ENCODE data around the gene DENND4A. TPM values are rescaled to one million over a fixed set of nuclear protein-coding genes. Genes with fewer than 3 reads are reported as not detected.
A peak's percentile ranks its signal among the peaks of the same experiment; 100 is the strongest.

The DENND4A gene
- total RNA-seq, 4 donors from 2014 or later = 16.6 to 70.1 (median 24.5) TPM

DNA sequence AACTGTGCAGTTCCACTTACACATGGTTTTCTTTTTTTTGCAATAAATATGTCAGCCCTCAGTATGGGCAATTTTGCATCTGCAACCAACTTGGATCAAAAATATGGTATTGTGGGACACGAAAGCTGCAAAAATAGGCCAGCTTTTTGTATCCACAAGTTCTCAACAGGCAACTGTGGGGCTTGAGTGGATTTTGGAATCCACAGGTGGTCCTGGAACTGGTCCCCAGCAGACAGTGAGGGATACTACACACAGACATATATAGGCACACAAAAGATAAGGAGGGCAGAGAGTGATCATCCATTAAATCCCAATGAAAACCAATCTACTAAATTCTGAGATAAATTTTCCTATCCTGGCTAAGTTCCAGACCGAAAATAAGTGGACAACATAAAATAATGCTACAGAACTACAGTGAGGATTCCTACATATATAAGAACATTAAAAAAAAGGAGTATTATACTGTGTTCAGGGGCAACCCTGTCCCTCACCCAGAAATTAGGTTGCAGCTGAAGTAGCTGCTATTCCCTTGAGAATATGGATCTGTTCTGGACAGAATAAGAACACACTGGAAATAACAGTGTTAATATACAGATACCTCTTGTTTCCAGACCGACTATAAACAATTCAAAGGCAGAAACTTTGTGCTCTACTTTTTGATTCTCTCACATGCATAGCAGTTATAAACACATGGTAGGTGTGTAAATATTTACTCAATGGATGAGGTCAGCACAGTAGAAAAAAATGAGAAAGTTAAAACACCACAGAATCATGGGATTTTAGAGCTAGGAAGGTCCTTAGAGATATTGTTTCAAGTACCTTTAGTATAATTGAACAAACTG is 25.4 kb downstream of the DENND4A start:
- Histone ChIP-seq H3K27me3 (no peaks in the 10 kb centered on the region), H3K27ac (peak overlapping the region in 1 of 4 donors; percentile 13), H3K9me3 (no peaks in the 10 kb centered on the region), H3K4me1 (peaks cover 0 to 9% (median 0%) of the 10 kb centered on the region in 4 donors), H3K36me3 (no peaks in the 10 kb centered on the region), H3K4me3 (no peak overlapping the region)
- TF ChIP-seq POLR2A (IDR thresholded peaks at IDR 0.05) = no peak
- DNase-seq = no peak

DNA sequence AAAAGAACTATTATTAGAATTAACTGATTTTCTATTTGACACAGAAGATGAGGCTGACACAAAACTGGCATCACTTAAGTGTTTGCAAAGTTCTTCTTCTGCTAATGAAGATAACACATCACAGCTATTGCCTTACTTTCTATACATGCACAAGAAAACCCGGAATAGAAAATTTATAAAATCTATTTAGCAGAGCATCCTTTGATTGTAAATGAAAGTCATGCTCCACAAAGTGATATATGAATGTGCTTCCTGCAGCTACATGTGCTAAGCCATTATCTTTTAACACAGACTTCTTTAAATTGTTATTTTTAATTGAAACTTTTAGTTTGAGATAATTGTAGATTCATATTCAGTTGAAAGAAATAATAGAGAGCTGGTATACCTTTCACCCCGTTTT is 27.0 kb downstream of the DENND4A start:
- no peak for TF ChIP-seq POLR2A (IDR thresholded peaks at IDR 0.05)
- TF ChIP-seq, protein P1, sequence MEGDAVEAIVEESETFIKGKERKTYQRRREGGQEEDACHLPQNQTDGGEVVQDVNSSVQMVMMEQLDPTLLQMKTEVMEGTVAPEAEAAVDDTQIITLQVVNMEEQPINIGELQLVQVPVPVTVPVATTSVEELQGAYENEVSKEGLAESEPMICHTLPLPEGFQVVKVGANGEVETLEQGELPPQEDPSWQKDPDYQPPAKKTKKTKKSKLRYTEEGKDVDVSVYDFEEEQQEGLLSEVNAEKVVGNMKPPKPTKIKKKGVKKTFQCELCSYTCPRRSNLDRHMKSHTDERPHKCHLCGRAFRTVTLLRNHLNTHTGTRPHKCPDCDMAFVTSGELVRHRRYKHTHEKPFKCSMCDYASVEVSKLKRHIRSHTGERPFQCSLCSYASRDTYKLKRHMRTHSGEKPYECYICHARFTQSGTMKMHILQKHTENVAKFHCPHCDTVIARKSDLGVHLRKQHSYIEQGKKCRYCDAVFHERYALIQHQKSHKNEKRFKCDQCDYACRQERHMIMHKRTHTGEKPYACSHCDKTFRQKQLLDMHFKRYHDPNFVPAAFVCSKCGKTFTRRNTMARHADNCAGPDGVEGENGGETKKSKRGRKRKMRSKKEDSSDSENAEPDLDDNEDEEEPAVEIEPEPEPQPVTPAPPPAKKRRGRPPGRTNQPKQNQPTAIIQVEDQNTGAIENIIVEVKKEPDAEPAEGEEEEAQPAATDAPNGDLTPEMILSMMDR (IDR thresholded peaks at IDR 0.05) = no peak
- Histone ChIP-seq H3K4me3 (no peak overlapping the region), H3K27me3 (no peaks in the 10 kb centered on the region), H3K36me3 (no peaks in the 10 kb centered on the region), H3K27ac (no peak overlapping the region), H3K4me1 (peaks cover 0 to 9% (median 0%) of the 10 kb centered on the region in 4 donors), H3K9me3 (no peaks in the 10 kb centered on the region)
- no peak for DNase-seq

DNA sequence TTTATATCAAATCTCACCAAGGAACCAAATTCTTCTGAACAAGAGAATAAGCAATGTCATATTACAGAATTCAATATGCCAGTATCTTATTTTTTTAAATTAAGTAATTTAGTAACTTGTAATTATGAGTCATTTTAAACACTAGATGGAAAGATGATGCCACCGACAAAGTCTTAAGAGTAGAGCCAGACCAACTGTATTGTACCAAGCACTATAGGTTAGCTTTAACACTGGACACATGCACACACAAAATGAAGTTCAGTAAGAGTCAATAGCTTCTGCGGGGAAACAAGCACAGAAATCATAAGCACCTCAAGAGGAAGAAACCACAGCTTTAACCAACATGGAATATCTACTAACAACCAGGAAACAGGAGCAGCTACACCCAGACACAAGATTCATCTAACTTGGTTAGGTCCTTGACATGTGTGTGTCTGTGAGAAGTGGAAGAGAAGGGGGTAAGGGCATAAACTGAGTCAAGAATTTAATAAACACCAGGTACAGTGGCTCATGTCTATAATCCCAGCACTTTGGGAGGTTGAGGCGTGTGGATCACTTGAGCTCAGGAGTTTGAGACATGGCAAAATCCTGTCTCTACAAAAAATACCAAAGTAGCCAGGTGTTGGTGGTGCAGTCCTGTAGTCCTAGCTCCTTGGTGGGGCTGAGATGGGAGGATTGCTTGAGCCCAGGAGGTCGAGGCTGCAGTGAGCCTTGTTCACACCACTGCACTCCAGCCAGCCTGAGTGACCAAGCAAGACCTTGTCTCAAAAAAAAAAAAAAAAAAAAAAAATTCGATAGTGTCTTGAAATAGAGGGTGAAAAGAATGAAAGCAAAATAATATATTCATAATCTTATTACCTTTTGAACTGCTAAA is 28.9 kb downstream of the DENND4A start:
- no peak overlapping the region for H3K4me3 ChIP-seq
- no peak overlapping the region for H3K27ac ChIP-seq
- no peaks in the 10 kb centered on the region for H3K27me3 ChIP-seq
- peaks cover 0 to 9% (median 0%) of the 10 kb centered on the region in 4 donors for H3K4me1 ChIP-seq
- DNase-seq = no peak
- no peaks in the 10 kb centered on the region for H3K9me3 ChIP-seq
- no peaks in the 10 kb centered on the region for H3K36me3 ChIP-seq
- TF ChIP-seq, protein P1 (IDR thresholded peaks at IDR 0.05) = no peak
- TF ChIP-seq POLR2A (IDR thresholded peaks at IDR 0.05) = no peak

- Histone ChIP-seq H3K27me3 (no peaks in the 10 kb centered on the region), H3K36me3 (no peaks in the 10 kb centered on the region), H3K9me3 (no peaks in the 10 kb centered on the region), H3K27ac (no peak overlapping the region), H3K4me1 (peaks cover 0 to 7% (median 0%) of the 10 kb centered on the region in 4 donors), H3K4me3 (no peak overlapping the region)
- no peak for DNase-seq
- TF ChIP-seq, protein P1 (IDR thresholded peaks at IDR 0.05) = no peak
- TF ChIP-seq POLR2A (IDR thresholded peaks at IDR 0.05) = no peak
Measured at GRCh38 chr15:65762399-65762798, 29.7 kb downstream of the DENND4A start.

GRCh38 chr15:65761210-65761926 is 30.7 kb downstream of the DENND4A start:
- no peak for DNase-seq
- H3K9me3 ChIP-seq = no peaks in the 10 kb centered on the region
- no peak overlapping the region for H3K27ac ChIP-seq

More at GRCh38 chr15:65761210-65761926, 30.7 kb downstream of the DENND4A start:
- Histone ChIP-seq H3K36me3 (no peaks in the 10 kb centered on the region), H3K27me3 (no peaks in the 10 kb centered on the region), H3K4me1 (no peaks in the 10 kb centered on the region), H3K4me3 (no peak overlapping the region)
- no peak for TF ChIP-seq POLR2A (IDR thresholded peaks at IDR 0.05)
- TF ChIP-seq, protein P1 (IDR thresholded peaks at IDR 0.05) = no peak
